HCT116 (cell line): ENCODE measurements around the gene PDE6D. TPM values are rescaled to one million over a fixed set of nuclear protein-coding genes. Genes with fewer than 3 reads are reported as not detected.

Experiments used
- EZH2phosphoT487 ChIP-seq: fragments of 200-600 bp; IDR thresholded peaks from 2 replicates; pipeline ENCODE4 v1.6.1; 2018; ENCODE audit warnings: antibody characterized with exemption, borderline replicate concordance
- FOSL1 ChIP-seq: IDR thresholded peaks from 2 replicates; pipeline ENCODE4 v1.6.1; 2012; ENCODE audit warnings: low read depth
- JUND ChIP-seq: IDR thresholded peaks from 2 replicates; pipeline ENCODE4 v1.6.1; 2012
- RAD21 ChIP-seq: IDR thresholded peaks from 2 replicates; pipeline ENCODE4 v1.6.1; 2012; ENCODE audit warnings: low read depth, mild to moderate bottlenecking
- REST ChIP-seq: IDR thresholded peaks from 2 replicates; pipeline ENCODE4 v1.6.1; 2012; ENCODE audit warnings: low read depth
- YY1 ChIP-seq: IDR thresholded peaks from 2 replicates; pipeline ENCODE4 v1.6.1; 2011; ENCODE audit warnings: low read length, low read depth, moderate library complexity, mild to moderate bottlenecking; ENCODE audit not compliant: insufficient replicate concordance; ENCODE audit errors: extremely low read depth
- ZBTB33 ChIP-seq: IDR thresholded peaks from 2 replicates; pipeline ENCODE4 v1.6.1; 2011; ENCODE audit warnings: mild to moderate bottlenecking, low read length, moderate library complexity; ENCODE audit not compliant: insufficient replicate concordance; ENCODE audit errors: extremely low read depth
- total RNA-seq: library from RNA; stranded (reverse); gene quantifications from one replicate; pipeline ENCODE4 v1.2.1, GENCODE V29; 2021; ENCODE audit not compliant: unreplicated experiment

Gene PDE6D
- total RNA-seq, 1 experiment from 2014 or later, result 26.6 TPM

GRCh38 chr2:231689124-231689893 is 91.8 kb downstream of the PDE6D start (continued):
- no peak for TF ChIP-seq REST
- no peak for TF ChIP-seq JUND
- no peak for TF ChIP-seq RAD21
- no peak for TF ChIP-seq FOSL1
- TF ChIP-seq ZBTB33, result no peak
- TF ChIP-seq EZH2phosphoT487, result no peak
- TF ChIP-seq YY1, result no peak
